ENCODE data around the gene TNRC6A. TPM values are rescaled to one million over a fixed set of nuclear protein-coding genes. Genes with fewer than 3 reads are reported as not detected.

TNRC6A gene
- total and polyA plus RNA-seq, 9 of the 15 experiments (the other 6 are each of a cell fraction or from before 2014, with no cell fraction given): 3.4 to 32.1 (median 26.6) TPM

DNA sequence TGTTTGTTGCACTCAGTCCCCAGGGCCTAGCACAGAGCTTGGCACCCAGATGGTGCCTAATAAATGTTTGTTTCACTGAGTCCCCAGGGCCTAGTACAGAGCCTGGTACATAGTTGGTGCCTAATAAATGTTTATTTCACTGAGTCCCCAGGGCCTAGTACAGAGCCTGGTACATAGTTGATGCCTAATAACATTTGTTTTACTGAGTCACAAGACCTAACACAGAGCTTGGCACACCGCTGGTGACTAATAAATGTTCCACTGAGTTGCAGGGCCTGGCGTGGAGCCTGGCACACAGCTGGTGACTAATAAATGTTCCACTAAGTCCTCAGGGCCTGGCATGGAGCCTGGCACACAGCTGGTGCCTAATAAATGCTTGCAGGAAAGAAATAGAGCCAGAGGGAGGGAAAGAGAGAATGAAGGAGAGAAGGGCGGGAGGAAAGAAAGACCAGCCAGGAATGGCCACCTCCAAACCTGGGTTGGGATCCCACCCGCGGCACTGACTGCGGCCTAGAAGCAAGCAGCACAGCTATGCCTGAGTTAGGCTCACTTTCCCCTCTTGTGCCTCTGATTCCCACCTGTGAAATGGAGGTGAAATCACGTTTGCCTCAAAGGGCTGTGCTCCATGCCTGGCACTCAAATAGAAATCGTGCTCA is 123.8 kb downstream of the TNRC6A start:
- Histone ChIP-seq H3K9ac (ENCODE audit: insufficient read depth in 1 of 2, low read depth in 2 of 2, low read length in 2 of 2) (no peak overlapping the region), H3K79me2 (ENCODE audit: control insufficient read depth, insufficient read depth, low read length) (no peaks in the 10 kb centered on the region), H2AFZ (ENCODE audit: low read depth, low read length) (no peak overlapping the region), H3K27me3 (ENCODE audit: control insufficient read depth in 2 of 2, insufficient read depth in 2 of 2, low read length in 2 of 2) (no peaks in the 10 kb centered on the region), H3K4me3 (no peak overlapping the region), H3K27ac (ENCODE audit: extremely low read depth, low read depth, low read length) (no peak overlapping the region), H3K36me3 (ENCODE audit: control insufficient read depth, insufficient read depth, low read length) (no peaks in the 10 kb centered on the region), H3K4me1 (replicated peaks in 1 of 2; ENCODE audit: control insufficient read depth in 2 of 2, insufficient read depth in 2 of 2, low read length in 2 of 2) (peaks cover 4 to 5% of the 10 kb centered on the region in 2 experiments; a peak in 3 of 5 replicates), H4K20me1 (replicated peaks; ENCODE audit: control insufficient read depth, insufficient read depth, low read length) (no peaks in the 10 kb centered on the region), H3K9me1 (ENCODE audit: control insufficient read depth, insufficient read depth, low read length) (no peaks in the 10 kb centered on the region), H3K9me3 (replicated peaks; ENCODE audit: control insufficient read depth, insufficient read depth, low read depth, low read length) (no peaks in the 10 kb centered on the region), H3K4me2 (ENCODE audit: insufficient read depth, low read length) (no peak overlapping the region)
- WGBS (ENCODE audit: insufficient coverage, low coverage, missing lambda C conversion rate): 39% methylated on average over 8 of the region's 8 CpGs
- CTCF ChIA-PET (ENCODE audit: low intra/inter-chr PET ratio): no interaction called here
- POLR2A ChIA-PET: interaction anchor here (0.6 kb wide), 1 partner anchor 797 kb away, joined by 3 read pairs; no protein-coding TSS in a partner anchor
- BruUV-seq (replicated peaks): no TSS peak
- DNase-seq (ENCODE audit: extremely low read depth in 1 of 4, low spot score in 3 of 4) (no peak), FAIRE-seq (no peak), ATAC-seq (no peak)
- intact Hi-C loops (cut with micrococcal nuclease) (no loop called here), in situ Hi-C loops (cut with MboI) (no loop called here)
- no peak for TF ChIP-seq MYBL2 (IDR thresholded peaks at IDR 0.05; ENCODE audit: low read depth)
- no peak for TF ChIP-seq MYBL2 (CRISPR knock-in tag; IDR thresholded peaks at IDR 0.05; ENCODE audit: borderline replicate concordance)
- TF ChIP-seq SRSF1 (IDR thresholded peaks at IDR 0.05; ENCODE audit: low read depth, low read length): no peak
- no peak for TF ChIP-seq ZNF274 (IDR thresholded peaks at IDR 0.05; ENCODE audit: borderline replicate concordance, low read depth, low read length)
- no peak for TF ChIP-seq CREB1 (IDR thresholded peaks at IDR 0.05)
- no peak for TF ChIP-seq CREB1 (CRISPR knock-in tag; IDR thresholded peaks at IDR 0.05)
- TF ChIP-seq MECOM (CRISPR knock-in tag; IDR thresholded peaks at IDR 0.05): no peak
- TF ChIP-seq, protein P1, sequence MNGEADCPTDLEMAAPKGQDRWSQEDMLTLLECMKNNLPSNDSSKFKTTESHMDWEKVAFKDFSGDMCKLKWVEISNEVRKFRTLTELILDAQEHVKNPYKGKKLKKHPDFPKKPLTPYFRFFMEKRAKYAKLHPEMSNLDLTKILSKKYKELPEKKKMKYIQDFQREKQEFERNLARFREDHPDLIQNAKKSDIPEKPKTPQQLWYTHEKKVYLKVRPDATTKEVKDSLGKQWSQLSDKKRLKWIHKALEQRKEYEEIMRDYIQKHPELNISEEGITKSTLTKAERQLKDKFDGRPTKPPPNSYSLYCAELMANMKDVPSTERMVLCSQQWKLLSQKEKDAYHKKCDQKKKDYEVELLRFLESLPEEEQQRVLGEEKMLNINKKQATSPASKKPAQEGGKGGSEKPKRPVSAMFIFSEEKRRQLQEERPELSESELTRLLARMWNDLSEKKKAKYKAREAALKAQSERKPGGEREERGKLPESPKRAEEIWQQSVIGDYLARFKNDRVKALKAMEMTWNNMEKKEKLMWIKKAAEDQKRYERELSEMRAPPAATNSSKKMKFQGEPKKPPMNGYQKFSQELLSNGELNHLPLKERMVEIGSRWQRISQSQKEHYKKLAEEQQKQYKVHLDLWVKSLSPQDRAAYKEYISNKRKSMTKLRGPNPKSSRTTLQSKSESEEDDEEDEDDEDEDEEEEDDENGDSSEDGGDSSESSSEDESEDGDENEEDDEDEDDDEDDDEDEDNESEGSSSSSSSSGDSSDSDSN (IDR thresholded peaks at IDR 0.05; ENCODE audit: borderline replicate concordance in 1 of 2, low read depth in 2 of 2, low read length in 2 of 2): no peak
- TF ChIP-seq ADNP (tag; IDR thresholded peaks at IDR 0.05): peak; percentile 45; the same call in 1 of the 2 replicates
- no peak for TF ChIP-seq ZNF75A (CRISPR knock-in tag; IDR thresholded peaks at IDR 0.05)
- TF ChIP-seq HMG20A (CRISPR knock-in tag; conservative IDR thresholded peaks at IDR 0.05): no peak
- TF ChIP-seq CSDE1 (IDR thresholded peaks at IDR 0.05): no peak
- no peak for TF ChIP-seq FOXA1 (IDR thresholded peaks at IDR 0.05; ENCODE audit: borderline replicate concordance)
- TF ChIP-seq FIP1L1 (IDR thresholded peaks at IDR 0.05; ENCODE audit: low read depth, low read length, poor library complexity, severe bottlenecking): no peak
- TF ChIP-seq EHMT2 (IDR thresholded peaks at IDR 0.05): no peak
- no peak for TF ChIP-seq SFPQ (IDR thresholded peaks at IDR 0.05; ENCODE audit: low read depth, low read length)
- no peak for TF ChIP-seq IFI16 (CRISPR knock-in tag; IDR thresholded peaks at IDR 0.05)
- TF ChIP-seq SREBF1 (IDR thresholded peaks at IDR 0.05; ENCODE audit: borderline replicate concordance, low read depth, low read length): no peak
- no peak for TF ChIP-seq MCM5 (IDR thresholded peaks at IDR 0.05; ENCODE audit: low read depth)
